ENCODE measurements around the gene WWC1.

- TF ChIP-seq POLR2A (IDR thresholded peaks at IDR 0.05), result no peak
- TF ChIP-seq CTCF (IDR thresholded peaks at IDR 0.05 in 4 of 5, conservative IDR thresholded peaks at IDR 0.05 in 1 of 5), result no peak
Observed at GRCh38 chr5:168362097-168362885, 70.8 kb downstream of the WWC1 start.
